PC-3 (cell line): ENCODE data around the gene IGF2BP2. TPM values are rescaled to one million over a fixed set of nuclear protein-coding genes. Genes with fewer than 3 reads are reported as not detected.
A peak's percentile ranks its signal among the peaks of the same experiment; 100 is the strongest.

ENCODE experiments used
- ATAC-seq: fragments of 200-7000 bp; cut with Tn5 transposase; 2 replicates; pipeline ENCODE4 v1.9.1; 2020; ENCODE audit warnings: mild to moderate bottlenecking, moderate library complexity
- BruUV-seq: library from RNA; stranded (reverse); fragments of 400-500 nt; replicated peaks from 2 replicates; lab custom pipeline; 2021; lab: Mats Ljungman, UMichigan
- CTCF ChIA-PET: fragments of 300-600 bp; sonication (Branson Sonifier 250); formaldehyde crosslinking; loops from one replicate; lab custom pipeline; 2022; ENCODE audit warnings: antibody characterized with exemption; lab: Charles Lee
- POLR2A ChIA-PET: fragments of 300-600 bp; sonication (Branson Sonifier 250); formaldehyde crosslinking; loops from one replicate; lab custom pipeline; 2022; ENCODE audit warnings: antibody characterized with exemption; ENCODE audit not compliant: unreplicated experiment; lab: Charles Lee
- DNase-seq: peaks from one replicate; pipeline ENCODE4 v3.0.0-alpha.2; 2015
- H2AFZ ChIP-seq: fragments of 300-600 bp; sonication (generic); 2 replicates; pipeline ENCODE4 v1.6.0; 2016; ENCODE audit warnings: antibody characterized with exemption, low read length
- H3F3A ChIP-seq: fragments of 300-600 bp; sonication (generic); one replicate; pipeline ENCODE4 v1.6.0; 2017; ENCODE audit warnings: antibody characterized with exemption, low read length, control low read depth, mild to moderate bottlenecking; ENCODE audit not compliant: unreplicated experiment
- H3K27ac ChIP-seq: fragments of 300-600 bp; sonication (generic); 2 replicates; pipeline ENCODE4 v1.5.1; 2016; ENCODE audit warnings: mild to moderate bottlenecking, low read length
- H3K27me3 ChIP-seq: fragments of 300-600 bp; sonication (generic); 2 replicates; pipeline ENCODE4 v1.6.1; 2016; ENCODE audit warnings: low read length, mixed read lengths
- H3K36me3 ChIP-seq: fragments of 300-600 bp; sonication (generic); 2 replicates; pipeline ENCODE4 v1.6.1; 2016; ENCODE audit warnings: low read depth, mixed run types, low read length, mixed read lengths
- H3K4me1 ChIP-seq: fragments of 300-600 bp; sonication (generic); 2 replicates; pipeline ENCODE4 v1.5.1; 2016; ENCODE audit warnings: low read length; ENCODE audit not compliant: insufficient read depth
- H3K4me2 ChIP-seq: fragments of 300-600 bp; sonication (generic); 2 replicates; pipeline ENCODE4 v1.6.0; 2016; ENCODE audit warnings: low read length
- H3K4me3 ChIP-seq: fragments of 300-600 bp; sonication (generic); 2 replicates; pipeline ENCODE4 v1.5.1; 2016; ENCODE audit warnings: mild to moderate bottlenecking, low read length, mixed read lengths
- H3K79me2 ChIP-seq: fragments of 300-600 bp; sonication (generic); 2 replicates; pipeline ENCODE4 v1.6.1; 2017; ENCODE audit warnings: low read length, mixed read lengths
- H3K9ac ChIP-seq: fragments of 300-600 bp; sonication (generic); 2 replicates; pipeline ENCODE4 v1.6.0; 2016; ENCODE audit warnings: mild to moderate bottlenecking, low read length
- H3K9me2 ChIP-seq: fragments of 300-600 bp; sonication (generic); replicated peaks from 2 replicates; pipeline ENCODE4 v1.6.1; 2016; ENCODE audit warnings: mixed run types, low read length, mixed read lengths
- H3K9me3 ChIP-seq: fragments of 300-600 bp; sonication (generic); 2 replicates; pipeline ENCODE4 v1.6.1; 2016; ENCODE audit warnings: low read length, mixed read lengths
- H4K20me1 ChIP-seq: fragments of 300-600 bp; sonication (generic); 2 replicates; pipeline ENCODE4 v1.6.1; 2016; ENCODE audit warnings: low read length, mixed read lengths
- CTCF ChIP-seq: fragments of 300-600 bp; sonication (generic); conservative IDR thresholded peaks from 2 replicates; pipeline ENCODE4 v1.5.1; 2017; ENCODE audit warnings: antibody characterized with exemption, low read depth, mild to moderate bottlenecking, low read length
- EZH2 ChIP-seq: fragments of 300-600 bp; sonication (generic); IDR thresholded peaks from one replicate; pipeline ENCODE4 v1.6.1; 2017; ENCODE audit warnings: antibody characterized with exemption, mild to moderate bottlenecking, low read length; ENCODE audit not compliant: unreplicated experiment
- EZH2phosphoT487 ChIP-seq: fragments of 300-600 bp; sonication (generic); IDR thresholded peaks from 2 replicates; pipeline ENCODE4 v1.6.1; 2018; ENCODE audit warnings: mild to moderate bottlenecking, antibody characterized with exemption, low read length, borderline replicate concordance
- intact Hi-C: fragments of 100-400 bp; cut with micrococcal nuclease; formaldehyde crosslinking; loops from 2 replicates; pipeline ENCODE4 v1.9.0; 2023
- total RNA-seq: library from RNA; depleted of rRNA; stranded (reverse); fragments of >200 nt; gene quantifications from 2 replicates; pipeline ENCODE4 v1.2.3, GENCODE V29; 2014

The IGF2BP2 gene
- total RNA-seq, 1 experiment from 2014 or later, result 81.2 TPM

DNA sequence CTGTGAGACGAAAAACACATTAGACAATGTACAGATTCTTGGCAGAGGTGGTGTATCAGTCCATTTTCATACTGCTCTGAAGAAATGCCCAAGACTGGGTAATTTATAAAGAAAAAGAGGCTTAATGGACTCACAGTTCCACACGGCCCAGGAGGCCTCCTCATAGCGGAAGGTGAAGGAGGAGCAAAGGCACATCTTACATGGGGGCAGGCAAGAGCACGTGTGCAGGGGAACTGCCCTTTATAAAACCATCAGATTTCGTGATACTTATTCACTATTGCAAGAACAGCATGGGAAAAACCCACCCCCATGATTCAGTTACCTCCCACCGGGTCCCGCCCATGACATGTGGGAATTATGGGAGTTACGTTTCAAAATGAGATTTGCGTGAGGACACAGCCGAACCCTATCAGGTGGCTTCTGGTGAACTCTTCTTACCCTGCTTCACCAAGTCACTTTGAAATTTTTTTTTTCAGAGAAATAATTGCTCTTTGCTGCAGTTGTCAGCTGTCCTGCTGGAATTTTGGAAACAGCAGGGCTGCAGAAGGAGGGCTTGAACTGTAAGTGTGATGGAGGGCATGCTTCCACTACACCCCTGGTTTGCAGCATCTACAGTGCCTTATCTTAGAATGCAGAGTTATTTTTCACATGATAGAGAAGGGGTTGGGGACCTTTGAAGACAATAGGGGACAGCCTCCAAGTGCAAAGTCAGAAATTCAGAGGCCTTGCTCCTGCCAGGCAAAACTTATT is 2.9 kb upstream of the IGF2BP2 start:
- no peak for ATAC-seq
- Histone ChIP-seq H2AFZ (no peak overlapping the region), H3K4me1 (peaks cover 25% of the 10 kb centered on the region), H3K4me2 (no peak overlapping the region), H4K20me1 (no peaks in the 10 kb centered on the region), H3K36me3 (peaks cover 12% of the 10 kb centered on the region; the same call in 1 of the 2 replicates), H3K9me3 (no peaks in the 10 kb centered on the region), H3K27me3 (no peaks in the 10 kb centered on the region), H3F3A (no peaks in the 10 kb centered on the region), H3K27ac (no peak overlapping the region), H3K9ac (no peak overlapping the region), H3K9me2 (no peaks in the 10 kb centered on the region; the same call in 1 of the 2 replicates), H3K4me3 (no peak overlapping the region), H3K79me2 (peaks cover 43% of the 10 kb centered on the region)
- ChIA-PET CTCF (no interaction called here), POLR2A (no interaction called here)
- no TSS peak for BruUV-seq
- TF ChIP-seq EZH2 (no peak), CTCF (no peak), EZH2phosphoT487 (no peak)
- intact Hi-C loops, result no loop called here
- DNase-seq, result no peak

- POLR2A ChIA-PET, result no interaction called here
- Histone ChIP-seq H3F3A (peaks cover 15% of the 10 kb centered on the region), H3K79me2 (peaks cover 62% of the 10 kb centered on the region), H3K9me3 (no peaks in the 10 kb centered on the region), H4K20me1 (peaks cover 1% of the 10 kb centered on the region), H2AFZ (peak overlapping the region; percentile 55), H3K9ac (peak overlapping the region; percentile 61), H3K4me1 (peaks cover 21% of the 10 kb centered on the region), H3K27me3 (no peaks in the 10 kb centered on the region), H3K36me3 (peaks cover 12% of the 10 kb centered on the region; the same call in 1 of the 2 replicates), H3K4me3 (peak overlapping the region; percentile 73), H3K9me2 (no peaks in the 10 kb centered on the region; the same call in 1 of the 2 replicates), H3K4me2 (peak overlapping the region; percentile 93), H3K27ac (no peak overlapping the region)
- intact Hi-C loops, result loop anchor here (2.0 kb wide), 1 partner anchor 109 kb away; no protein-coding TSS in a partner anchor
- BruUV-seq, result no TSS peak
- CTCF ChIA-PET, result no interaction called here
- TF ChIP-seq CTCF (no peak), EZH2phosphoT487 (peak; percentile 57)
- peak; percentile 25 for ATAC-seq
- peak; percentile 64 for DNase-seq
Observed at GRCh38 chr3:185825639-185826481, 1.0 kb upstream of the IGF2BP2 start.
